Stimulated activated naive CD4-positive, alpha-beta T cell (primary cell): ENCODE results near the gene PITPNC1.
"Not testable (repeated sequence)": the region's sequence is repeated elsewhere in the genome, so short reads cannot be mapped to it uniquely, and the experiment has no call there.

Experiments used
- DNase-seq, 6 experiments: peaks; one replicate each; lab custom pipeline; 2025; lab: John Stamatoyannopoulos, UW

Gene PITPNC1

GRCh38 chr17:67651218-67651579 lies 274.1 kb downstream of the PITPNC1 start:
- not testable (repeated sequence) for DNase-seq

DNA sequence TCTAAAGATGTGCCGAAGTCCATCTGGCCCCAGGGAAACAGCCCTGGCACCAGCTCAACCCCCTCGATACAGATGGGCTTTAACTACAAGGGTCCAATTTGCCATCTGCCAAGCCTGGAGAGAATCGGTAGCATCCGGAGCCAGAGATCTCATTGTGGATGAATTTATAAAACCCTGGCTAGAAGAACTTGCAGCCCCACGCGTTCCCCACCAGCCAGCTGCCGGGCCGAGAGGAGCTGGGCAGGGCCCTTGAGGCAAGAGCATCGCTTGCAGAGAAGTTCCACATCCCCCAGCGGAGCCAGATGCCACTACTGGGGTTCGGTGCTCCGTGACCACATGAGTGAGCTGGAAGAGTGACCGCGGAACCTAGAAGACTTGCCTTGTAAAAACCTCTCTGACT lies 275.4 kb downstream of the PITPNC1 start:
- DNase-seq: no peak

DNA sequence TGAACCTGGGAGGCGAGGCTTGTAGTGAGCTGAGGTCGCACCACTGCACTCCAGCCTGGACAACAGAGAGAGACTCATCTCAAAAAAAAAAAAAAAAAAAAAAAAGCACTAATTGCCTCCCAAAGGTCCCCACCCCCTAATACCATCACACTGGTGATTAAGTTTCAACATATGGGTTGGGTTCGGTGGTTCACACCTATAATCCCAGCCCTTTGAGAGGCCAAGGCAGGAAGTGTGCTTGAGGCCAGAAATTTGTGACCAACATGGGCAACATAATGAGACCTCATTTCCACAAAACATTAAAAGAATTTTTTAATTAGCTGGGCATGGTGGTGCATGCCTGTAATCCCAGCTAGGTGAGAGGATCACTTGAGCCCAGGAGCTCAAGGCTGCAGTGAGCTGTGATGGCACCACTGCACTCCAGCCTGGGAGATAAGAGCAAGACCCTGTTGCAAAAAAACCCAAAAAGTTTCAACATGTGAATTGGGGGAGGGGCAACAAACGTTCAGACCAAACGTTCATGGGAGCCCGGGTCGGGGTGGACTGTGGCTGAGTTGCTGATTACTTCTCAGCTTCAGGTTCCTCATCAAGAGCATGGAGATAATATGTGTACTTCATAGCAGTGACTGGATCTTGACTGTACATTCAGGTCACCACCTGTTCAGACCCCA lies 278.5 kb downstream of the PITPNC1 start:
- no peak for DNase-seq

- DNase-seq: no peak
Measured at GRCh38 chr17:67656494-67657203, 279.6 kb downstream of the PITPNC1 start.

DNA sequence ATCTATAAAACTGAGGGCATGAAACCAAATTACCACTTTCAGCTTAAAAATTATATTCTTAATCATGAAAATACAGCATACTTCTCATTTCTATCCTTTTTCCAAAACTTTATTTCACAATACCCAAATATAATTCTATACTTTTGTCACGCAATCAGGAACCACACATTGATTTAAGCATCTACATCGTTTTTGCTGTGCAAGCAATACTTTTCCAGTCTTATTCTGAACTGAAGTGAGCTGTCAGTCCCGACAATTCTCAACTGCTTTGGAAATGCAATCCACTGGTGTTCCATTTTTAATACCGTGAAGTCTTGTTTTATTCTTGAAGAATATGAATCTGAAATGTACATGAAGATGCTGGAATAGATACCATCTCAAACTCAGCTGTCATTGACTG lies 280.5 kb downstream of the PITPNC1 start:
- no peak for DNase-seq

DNA sequence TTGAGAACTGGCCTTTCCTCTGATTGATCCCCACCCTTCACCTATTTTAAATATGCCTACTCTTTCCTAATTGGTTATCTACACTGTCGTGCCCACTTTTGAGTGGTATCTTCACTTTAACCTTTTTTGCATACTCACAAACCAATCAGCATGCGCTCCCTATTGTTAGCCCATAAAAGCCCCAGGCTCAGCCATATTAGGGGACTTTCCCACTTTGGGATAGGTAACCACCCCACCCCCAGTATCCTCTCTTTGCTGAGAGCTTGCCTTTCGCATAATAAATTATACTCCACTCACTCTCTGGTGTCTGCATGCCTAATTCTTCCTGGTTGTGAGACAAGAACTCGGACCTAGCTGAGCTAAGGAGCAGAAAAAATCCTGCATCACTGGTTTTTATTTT lies 281.2 kb downstream of the PITPNC1 start:
- no peak for DNase-seq

GRCh38 chr17:67659028-67659427 lies 281.9 kb downstream of the PITPNC1 start:
- no peak for DNase-seq

DNA sequence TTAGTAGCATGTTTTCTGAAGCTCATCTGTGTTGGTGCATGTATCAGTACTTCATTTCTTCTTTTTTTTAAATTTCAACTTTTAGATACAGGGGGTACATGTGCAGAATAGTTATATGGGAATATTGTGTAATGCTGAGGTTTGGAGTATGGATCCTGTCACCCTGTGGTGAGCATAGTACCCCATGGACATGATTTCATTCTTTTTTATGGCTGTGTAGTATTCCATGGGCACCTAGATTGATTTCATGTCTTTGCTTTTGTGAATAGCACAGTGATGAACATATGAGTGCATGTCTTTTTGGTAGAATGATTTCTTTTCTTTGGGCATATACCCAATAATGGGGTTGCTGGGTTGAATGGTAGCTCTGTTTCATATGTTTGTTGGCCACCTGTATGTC lies 285.6 kb downstream of the PITPNC1 start:
- no peak for DNase-seq

DNA sequence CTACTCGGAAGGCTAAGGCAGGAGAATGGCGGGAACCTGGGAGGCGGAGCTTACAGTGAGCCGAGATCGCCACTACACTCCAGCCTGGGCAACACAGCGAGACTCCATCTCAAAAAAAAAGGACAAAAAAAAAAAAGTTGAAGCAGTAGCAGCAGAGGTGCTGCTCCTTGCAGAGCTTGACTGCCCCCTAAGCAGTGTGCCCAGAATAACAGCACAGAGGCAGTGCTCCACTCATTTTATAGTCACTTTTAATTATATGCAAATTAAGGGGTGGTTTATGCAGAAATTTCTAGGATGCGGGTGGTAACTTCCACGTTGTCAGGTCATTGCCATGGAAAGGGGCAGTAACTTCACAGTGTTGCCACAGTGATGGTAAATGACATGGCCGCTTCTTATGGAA lies 286.4 kb downstream of the PITPNC1 start:
- no peak for DNase-seq

- no peak for DNase-seq
Measured at GRCh38 chr17:67666028-67666427, 288.9 kb downstream of the PITPNC1 start.

GRCh38 chr17:67666710-67667109 lies 289.6 kb downstream of the PITPNC1 start:
- no peak for DNase-seq

GRCh38 chr17:67671493-67671892 lies 294.4 kb downstream of the PITPNC1 start:
- no peak for DNase-seq

GRCh38 chr17:67672592-67673335 lies 295.7 kb downstream of the PITPNC1 start:
- no peak for DNase-seq

- no peak for DNase-seq
Measured at GRCh38 chr17:67675481-67675880, 298.4 kb downstream of the PITPNC1 start.

GRCh38 chr17:67676305-67676704 lies 299.2 kb downstream of the PITPNC1 start:
- no peak for DNase-seq

DNA sequence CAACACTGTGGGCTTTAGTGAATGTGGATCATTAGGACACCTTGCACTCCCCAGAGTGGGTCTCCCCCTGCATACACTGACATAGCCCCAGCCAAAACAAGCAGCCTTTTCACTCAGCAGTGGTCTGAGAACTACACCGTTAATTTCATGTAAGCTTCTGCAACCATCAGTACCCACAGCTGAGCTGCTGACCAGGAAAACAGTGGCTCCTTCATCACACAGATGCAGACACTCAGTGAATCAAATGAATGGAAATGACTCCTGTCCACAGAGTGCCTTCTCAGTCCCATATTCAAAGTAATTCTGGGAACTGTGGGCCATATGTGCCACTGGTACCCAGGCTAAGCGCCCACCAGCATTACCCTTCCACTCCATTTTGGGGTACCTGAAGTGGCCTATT lies 301.3 kb downstream of the PITPNC1 start:
- no peak for DNase-seq

DNA sequence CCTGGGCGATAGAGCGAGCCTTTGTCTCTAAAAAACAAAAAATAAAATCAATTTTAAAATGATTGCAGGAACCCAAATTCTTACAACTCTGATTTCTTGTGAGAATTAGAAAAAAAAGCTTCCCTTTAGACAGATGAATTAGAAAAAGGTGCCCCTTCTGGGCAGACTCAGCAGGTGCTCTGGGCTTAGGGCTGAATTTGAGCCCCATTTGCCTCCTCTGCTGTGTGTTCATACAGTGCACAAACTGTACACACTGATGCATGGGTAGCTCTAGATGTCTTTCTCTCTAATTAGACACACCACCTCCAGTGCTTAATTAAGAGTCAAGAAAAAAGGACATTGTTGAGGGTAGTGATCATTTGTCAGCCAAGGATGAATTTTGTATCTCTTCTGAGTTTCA lies 302.1 kb downstream of the PITPNC1 start:
- DNase-seq: no peak

GRCh38 chr17:67679721-67680120 lies 302.6 kb downstream of the PITPNC1 start:
- no peak for DNase-seq

DNA sequence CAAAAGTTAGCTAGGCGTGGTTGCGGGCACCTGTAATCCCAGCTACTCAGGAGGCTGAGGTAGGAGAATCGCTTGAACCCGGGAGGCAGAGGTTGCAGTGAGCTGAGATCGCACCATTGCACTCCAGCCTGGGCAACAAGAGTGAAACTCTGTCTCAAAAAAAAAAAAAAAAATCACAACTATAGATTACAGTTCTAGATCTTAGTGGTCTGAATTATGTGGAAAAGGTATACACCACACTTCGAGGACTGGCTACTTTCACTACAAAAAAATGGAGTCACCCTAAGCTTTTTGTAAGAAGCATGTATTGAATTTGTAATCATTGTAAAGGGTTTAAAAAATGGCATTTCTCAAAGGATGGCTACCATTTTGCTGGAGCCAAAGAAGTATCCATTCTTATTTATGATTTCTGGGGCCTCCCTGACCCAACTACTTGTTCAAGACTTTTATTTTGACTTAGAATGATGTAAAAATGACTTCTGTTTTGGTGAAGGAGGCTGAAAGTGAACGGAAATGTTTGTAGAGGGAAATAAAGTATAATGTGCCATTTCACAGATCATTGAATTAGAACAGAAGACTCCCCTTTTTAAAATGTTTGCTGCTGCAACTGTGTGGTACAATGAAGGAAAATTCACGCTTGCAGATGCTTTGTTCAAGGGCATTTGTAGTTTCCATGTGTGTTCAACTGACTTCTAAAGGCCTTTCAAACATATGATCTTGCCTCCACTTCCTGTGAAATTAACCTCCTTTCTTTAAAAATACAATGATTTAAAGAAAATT lies 303.6 kb downstream of the PITPNC1 start:
- no peak for DNase-seq

GRCh38 chr17:67682196-67682595 lies 305.1 kb downstream of the PITPNC1 start:
- DNase-seq: no peak

- no peak for DNase-seq
Measured at GRCh38 chr17:67685351-67685750, 308.3 kb downstream of the PITPNC1 start.

- DNase-seq: no peak
Measured at GRCh38 chr17:67686241-67686640, 309.2 kb downstream of the PITPNC1 start.
